ENCODE measurements around the gene ZFP92.

- TF ChIP-seq ZNF274 (IDR thresholded peaks at IDR 0.05; ENCODE audit: low read depth, low read length) (no peak), YY1 (IDR thresholded peaks at IDR 0.05; ENCODE audit: insufficient read depth, insufficient read length) (no peak)
Measured at GRCh38 chrX:153405426-153405825, 5.8 kb upstream of the ZFP92 start.

Data from NT2/D1 (cell line).